Loucy (cell line): ENCODE data around the gene GAK.
A peak's percentile ranks its signal among the peaks of the same experiment; 100 is the strongest.
"Not testable (repeated sequence)": the region's sequence is repeated elsewhere in the genome, so short reads cannot be mapped to it uniquely, and the experiment has no call there.

Source experiments
- H2AFZ ChIP-seq: fragments of 200-600 bp; sonication (generic); 2 replicates; pipeline ENCODE4 v1.6.0; 2016; ENCODE audit warnings: antibody characterized with exemption, mild to moderate bottlenecking, low read length, moderate library complexity
- H3F3A ChIP-seq: fragments of 200-600 bp; 2 replicates; pipeline ENCODE4 v1.6.0; 2016; ENCODE audit warnings: antibody characterized with exemption, low read depth, mild to moderate bottlenecking
- H3K27me3 ChIP-seq: fragments of 200-600 bp; sonication (generic); 2 replicates; pipeline ENCODE4 v1.6.1; 2014; ENCODE audit warnings: low read length, mild to moderate bottlenecking; ENCODE audit not compliant: insufficient read depth, poor library complexity, severe bottlenecking
- H3K36me3 ChIP-seq: fragments of 200-600 bp; sonication (generic); 2 replicates; pipeline ENCODE4 v1.6.1; 2016; ENCODE audit warnings: low read length; ENCODE audit not compliant: insufficient read depth
- H3K4me1 ChIP-seq: fragments of 200-600 bp; sonication (generic); 2 replicates; pipeline ENCODE4 v1.5.1; 2014; ENCODE audit warnings: low read length, mild to moderate bottlenecking; ENCODE audit not compliant: insufficient read depth, poor library complexity, severe bottlenecking
- H3K4me2 ChIP-seq: fragments of 200-600 bp; sonication (generic); 2 replicates; pipeline ENCODE4 v1.6.0; 2014; ENCODE audit warnings: antibody characterized with exemption, low read length, low read depth, mild to moderate bottlenecking; ENCODE audit not compliant: poor library complexity, severe bottlenecking
- H3K4me3 ChIP-seq: fragments of 200-600 bp; sonication (generic); 2 replicates; pipeline ENCODE4 v1.5.1; 2014; ENCODE audit warnings: low read length, mild to moderate bottlenecking, mixed read lengths; ENCODE audit not compliant: poor library complexity, severe bottlenecking
- H3K79me2 ChIP-seq: fragments of 200-600 bp; sonication (generic); 2 replicates; pipeline ENCODE4 v1.6.1; 2014; ENCODE audit warnings: low read length; ENCODE audit not compliant: insufficient read depth
- H3K9ac ChIP-seq: fragments of 200-600 bp; sonication (generic); 2 replicates; pipeline ENCODE4 v1.6.0; 2014; ENCODE audit warnings: mild to moderate bottlenecking, low read depth, low read length, moderate library complexity; ENCODE audit not compliant: poor library complexity, severe bottlenecking
- H3K9me2 ChIP-seq: fragments of 200-600 bp; sonication (generic); replicated peaks from 2 replicates; pipeline ENCODE4 v1.6.1; 2016; ENCODE audit warnings: low read depth, low read length, mixed read lengths
- H3K9me3 ChIP-seq: fragments of 200-600 bp; sonication (generic); 2 replicates; pipeline ENCODE4 v1.6.1; 2014; ENCODE audit warnings: mild to moderate bottlenecking, antibody characterized with exemption, low read length, low read depth; ENCODE audit not compliant: insufficient read depth
- H4K20me1 ChIP-seq: fragments of 200-600 bp; sonication (generic); 2 replicates; pipeline ENCODE4 v1.6.0; 2014; ENCODE audit warnings: antibody characterized with exemption, low read length, mild to moderate bottlenecking; ENCODE audit not compliant: insufficient read depth, poor library complexity, severe bottlenecking
- CTCF ChIP-seq: fragments of 200-600 bp; sonication (generic); conservative IDR thresholded peaks from 2 replicates; pipeline ENCODE4 v1.5.1; 2014; ENCODE audit warnings: mild to moderate bottlenecking, antibody characterized with exemption, low read length
- EZH2phosphoT487 ChIP-seq: fragments of 200-600 bp; IDR thresholded peaks from 2 replicates; pipeline ENCODE4 v1.6.1; 2018; ENCODE audit warnings: antibody characterized with exemption, mild to moderate bottlenecking, moderate library complexity, borderline replicate concordance

GAK gene

GRCh38 chr4:807792-808191 lies 124.3 kb downstream of the GAK start:
- Histone ChIP-seq H3K4me2 (peak overlapping the region; percentile 58), H3K9me2 (no peaks in the 10 kb centered on the region), H4K20me1 (no peaks in the 10 kb centered on the region), H3K4me1 (peaks cover 17% of the 10 kb centered on the region), H2AFZ (no peak overlapping the region), H3K9ac (peak overlapping the region; percentile 36), H3K4me3 (peak overlapping the region; percentile 57), H3K9me3 (no peaks in the 10 kb centered on the region), H3K79me2 (no peaks in the 10 kb centered on the region), H3F3A (no peaks in the 10 kb centered on the region), H3K27me3 (no peaks in the 10 kb centered on the region), H3K36me3 (no peaks in the 10 kb centered on the region)
- TF ChIP-seq CTCF (no peak), EZH2phosphoT487 (no peak)

DNA sequence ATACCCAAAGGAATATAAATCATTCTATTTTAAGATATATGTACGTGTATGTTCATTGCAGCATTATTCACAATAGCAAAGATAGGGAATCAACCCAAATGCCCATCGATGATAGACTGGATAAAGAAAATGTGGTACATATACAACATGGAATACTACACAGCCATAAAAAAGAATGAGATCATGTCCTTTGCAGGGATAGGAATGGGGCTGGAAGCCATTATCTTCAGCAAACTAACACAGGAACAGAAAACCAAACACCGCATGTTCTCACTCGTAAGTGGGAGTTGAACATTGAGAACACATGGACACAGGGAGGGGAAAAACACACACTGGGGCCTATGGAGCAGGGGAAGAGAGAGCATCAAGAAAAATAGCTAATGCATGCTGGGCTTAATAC lies 125.1 kb downstream of the GAK start:
- not testable (repeated sequence) for H3K9me3 ChIP-seq, H3K9ac ChIP-seq, H3K4me3 ChIP-seq, H4K20me1 ChIP-seq, H3K36me3 ChIP-seq, H3F3A ChIP-seq, H3K79me2 ChIP-seq, H3K9me2 ChIP-seq, H2AFZ ChIP-seq, H3K4me2 ChIP-seq, H3K27me3 ChIP-seq
- peaks cover 17% of the 10 kb centered on the region for H3K4me1 ChIP-seq

- no peak overlapping the region for H3K4me3 ChIP-seq
- H3K79me2 ChIP-seq, result no peaks in the 10 kb centered on the region
- no peaks in the 10 kb centered on the region for H3K9me2 ChIP-seq
- H2AFZ ChIP-seq, result no peak overlapping the region
- H4K20me1 ChIP-seq, result no peaks in the 10 kb centered on the region
- H3K4me2 ChIP-seq, result no peak overlapping the region
- no peaks in the 10 kb centered on the region for H3F3A ChIP-seq
- H3K9me3 ChIP-seq, result peaks cover 4% of the 10 kb centered on the region; the same call in 1 of the 2 replicates
- H3K4me1 ChIP-seq, result peaks cover 20% of the 10 kb centered on the region
- H3K27me3 ChIP-seq, result no peaks in the 10 kb centered on the region
- H3K36me3 ChIP-seq, result no peaks in the 10 kb centered on the region
- no peak overlapping the region for H3K9ac ChIP-seq
- TF ChIP-seq CTCF (no peak), EZH2phosphoT487 (no peak)
Measured at GRCh38 chr4:804804-805203, 127.3 kb downstream of the GAK start.

- no peak for TF ChIP-seq EZH2phosphoT487
- no peak for TF ChIP-seq CTCF
- Histone ChIP-seq H3K4me2 (no peak overlapping the region), H3K4me3 (no peak overlapping the region), H4K20me1 (no peaks in the 10 kb centered on the region), H3F3A (no peaks in the 10 kb centered on the region), H2AFZ (no peak overlapping the region), H3K4me1 (peaks cover 18% of the 10 kb centered on the region), H3K9ac (no peak overlapping the region), H3K79me2 (no peaks in the 10 kb centered on the region), H3K27me3 (no peaks in the 10 kb centered on the region), H3K9me3 (peaks cover 4% of the 10 kb centered on the region; the same call in 1 of the 2 replicates), H3K36me3 (no peaks in the 10 kb centered on the region), H3K9me2 (no peaks in the 10 kb centered on the region)
Measured at GRCh38 chr4:803884-804283, 128.2 kb downstream of the GAK start.
